ENCODE data around the gene ATP5F1D.
A peak's percentile ranks its signal among the peaks of the same experiment; 100 is the strongest.

The ATP5F1D gene

DNA sequence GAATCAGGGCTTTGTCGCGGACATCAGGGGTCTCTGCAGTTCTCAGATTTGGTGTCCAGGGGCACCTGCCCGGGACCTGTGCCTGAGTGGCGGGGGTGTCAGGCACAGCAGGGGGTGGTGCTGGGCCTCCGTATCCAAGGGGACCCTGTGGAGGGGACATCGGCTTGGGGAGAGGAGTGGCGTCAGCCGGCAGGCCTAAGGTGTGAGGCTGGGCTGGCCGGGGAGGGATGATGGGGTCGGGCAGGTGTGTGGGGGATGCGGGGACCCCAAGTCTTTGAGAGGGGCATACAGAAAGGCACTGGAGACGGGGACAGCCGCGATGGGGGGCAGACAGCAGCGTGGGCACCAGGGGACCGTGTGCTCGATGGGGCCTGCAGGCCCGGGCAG lies 46.7 kb downstream of the ATP5F1D start:
- no peak for DNase-seq (ENCODE audit: low read depth)
- TF ChIP-seq, protein P1, sequence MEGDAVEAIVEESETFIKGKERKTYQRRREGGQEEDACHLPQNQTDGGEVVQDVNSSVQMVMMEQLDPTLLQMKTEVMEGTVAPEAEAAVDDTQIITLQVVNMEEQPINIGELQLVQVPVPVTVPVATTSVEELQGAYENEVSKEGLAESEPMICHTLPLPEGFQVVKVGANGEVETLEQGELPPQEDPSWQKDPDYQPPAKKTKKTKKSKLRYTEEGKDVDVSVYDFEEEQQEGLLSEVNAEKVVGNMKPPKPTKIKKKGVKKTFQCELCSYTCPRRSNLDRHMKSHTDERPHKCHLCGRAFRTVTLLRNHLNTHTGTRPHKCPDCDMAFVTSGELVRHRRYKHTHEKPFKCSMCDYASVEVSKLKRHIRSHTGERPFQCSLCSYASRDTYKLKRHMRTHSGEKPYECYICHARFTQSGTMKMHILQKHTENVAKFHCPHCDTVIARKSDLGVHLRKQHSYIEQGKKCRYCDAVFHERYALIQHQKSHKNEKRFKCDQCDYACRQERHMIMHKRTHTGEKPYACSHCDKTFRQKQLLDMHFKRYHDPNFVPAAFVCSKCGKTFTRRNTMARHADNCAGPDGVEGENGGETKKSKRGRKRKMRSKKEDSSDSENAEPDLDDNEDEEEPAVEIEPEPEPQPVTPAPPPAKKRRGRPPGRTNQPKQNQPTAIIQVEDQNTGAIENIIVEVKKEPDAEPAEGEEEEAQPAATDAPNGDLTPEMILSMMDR (IDR thresholded peaks at IDR 0.05; ENCODE audit: insufficient read depth, low read depth, low read length, missing control alignments): no peak

DNA sequence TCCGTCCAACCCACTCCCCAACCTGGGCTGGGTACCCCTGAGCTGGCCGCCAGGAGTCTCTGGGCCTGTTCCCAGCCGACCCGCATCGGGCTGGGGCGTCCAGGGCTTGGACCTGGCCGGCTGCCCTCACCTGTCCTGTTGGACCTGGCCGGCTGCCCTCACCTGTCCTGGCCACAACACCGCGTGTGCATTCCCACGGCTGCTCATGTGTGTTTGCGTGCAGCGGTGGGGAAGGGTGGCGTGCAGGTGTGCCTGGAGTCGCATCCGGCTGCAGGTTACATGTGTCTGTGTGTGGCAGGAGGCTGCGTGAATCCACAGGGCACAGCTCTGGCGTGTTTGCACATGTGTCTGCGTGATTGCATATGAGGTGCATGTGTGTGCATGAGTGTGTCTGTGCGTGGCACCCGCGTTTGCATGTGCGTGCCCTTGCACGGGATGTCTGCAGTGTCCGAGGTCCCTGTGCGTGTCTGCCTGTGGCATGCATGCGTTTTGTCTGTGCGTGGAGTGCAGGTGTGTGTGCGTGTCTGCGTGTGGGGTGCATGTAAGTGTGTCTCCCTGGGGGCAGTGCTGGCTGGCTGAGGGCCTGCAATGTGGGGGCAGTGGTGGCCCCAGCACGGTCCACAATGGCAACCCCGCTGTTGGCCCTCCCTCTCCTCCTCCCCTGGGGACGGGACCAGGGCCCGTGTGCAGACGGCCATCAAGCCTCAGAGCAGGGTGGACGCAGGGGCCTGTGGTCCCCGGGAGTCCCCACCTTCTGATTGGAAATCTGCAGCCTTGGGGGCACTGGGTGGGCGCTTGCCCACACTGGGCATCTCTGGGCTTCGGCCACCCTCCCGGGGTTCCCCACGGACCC lies 47.5 kb downstream of the ATP5F1D start:
- TF ChIP-seq, protein P1 (IDR thresholded peaks at IDR 0.05; ENCODE audit: insufficient read depth, low read depth, low read length, missing control alignments): no peak
- no peak for DNase-seq (ENCODE audit: low read depth)

More for the DNA sequence above, 46.7 kb downstream of the ATP5F1D start:
- no peak overlapping the region for H3K4me3 ChIP-seq (ENCODE audit: low read depth, low read length)

DNA sequence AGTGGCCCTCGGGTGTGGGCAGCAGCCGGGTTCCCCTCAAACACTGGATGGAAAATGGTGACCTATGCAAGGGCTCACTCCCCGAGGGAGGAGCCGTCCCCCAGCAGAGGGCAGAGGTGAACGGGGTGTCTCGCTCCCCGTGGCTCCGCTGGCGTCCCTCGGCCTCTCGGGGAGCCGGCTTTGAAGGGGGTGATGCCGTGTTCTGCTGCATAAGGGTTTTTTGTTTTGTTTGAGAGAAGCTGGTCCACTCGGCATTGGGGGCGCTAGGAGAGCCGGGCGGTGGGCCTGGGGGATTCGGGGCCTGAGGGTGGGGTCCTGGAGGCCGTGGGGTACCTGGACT lies 48.1 kb downstream of the ATP5F1D start:
- DNase-seq (ENCODE audit: low read depth): no peak
- TF ChIP-seq, protein P1 (IDR thresholded peaks at IDR 0.05; ENCODE audit: insufficient read depth, low read depth, low read length, missing control alignments): no peak
- no peak overlapping the region for H3K4me3 ChIP-seq (ENCODE audit: low read depth, low read length)

More for the DNA sequence above, 47.5 kb downstream of the ATP5F1D start:
- no peak overlapping the region for H3K4me3 ChIP-seq (ENCODE audit: low read depth, low read length)

DNA sequence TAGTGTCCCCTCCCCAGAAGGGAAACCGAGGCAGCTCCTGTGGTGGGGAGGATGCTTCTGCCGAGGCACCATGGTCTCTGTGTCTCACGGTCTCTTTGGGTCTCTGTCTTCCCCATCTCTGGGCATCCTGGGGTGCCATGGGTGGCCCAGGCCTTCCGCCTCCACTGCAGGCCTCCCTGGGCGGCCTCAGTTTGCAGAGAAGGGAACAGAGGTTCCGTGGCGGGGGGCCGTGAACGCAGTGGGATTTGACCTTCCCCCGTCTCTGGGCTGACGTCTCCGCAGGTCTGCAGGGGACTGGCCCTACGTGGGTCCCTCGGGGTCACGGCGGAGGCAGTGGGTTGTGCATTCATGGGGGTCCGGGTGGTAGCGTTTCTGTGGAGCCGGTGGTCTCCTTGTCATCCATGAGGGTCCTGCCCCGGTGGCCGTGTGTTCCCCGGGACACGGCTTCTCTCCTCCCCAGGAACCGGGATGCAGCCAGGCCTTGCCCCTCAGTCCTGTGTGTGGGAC lies 48.7 kb downstream of the ATP5F1D start:
- no peak for DNase-seq (ENCODE audit: low read depth)
- TF ChIP-seq, protein P1 (IDR thresholded peaks at IDR 0.05; ENCODE audit: insufficient read depth, low read depth, low read length, missing control alignments): no peak
- H3K4me3 ChIP-seq (ENCODE audit: low read depth, low read length): no peak overlapping the region

DNA sequence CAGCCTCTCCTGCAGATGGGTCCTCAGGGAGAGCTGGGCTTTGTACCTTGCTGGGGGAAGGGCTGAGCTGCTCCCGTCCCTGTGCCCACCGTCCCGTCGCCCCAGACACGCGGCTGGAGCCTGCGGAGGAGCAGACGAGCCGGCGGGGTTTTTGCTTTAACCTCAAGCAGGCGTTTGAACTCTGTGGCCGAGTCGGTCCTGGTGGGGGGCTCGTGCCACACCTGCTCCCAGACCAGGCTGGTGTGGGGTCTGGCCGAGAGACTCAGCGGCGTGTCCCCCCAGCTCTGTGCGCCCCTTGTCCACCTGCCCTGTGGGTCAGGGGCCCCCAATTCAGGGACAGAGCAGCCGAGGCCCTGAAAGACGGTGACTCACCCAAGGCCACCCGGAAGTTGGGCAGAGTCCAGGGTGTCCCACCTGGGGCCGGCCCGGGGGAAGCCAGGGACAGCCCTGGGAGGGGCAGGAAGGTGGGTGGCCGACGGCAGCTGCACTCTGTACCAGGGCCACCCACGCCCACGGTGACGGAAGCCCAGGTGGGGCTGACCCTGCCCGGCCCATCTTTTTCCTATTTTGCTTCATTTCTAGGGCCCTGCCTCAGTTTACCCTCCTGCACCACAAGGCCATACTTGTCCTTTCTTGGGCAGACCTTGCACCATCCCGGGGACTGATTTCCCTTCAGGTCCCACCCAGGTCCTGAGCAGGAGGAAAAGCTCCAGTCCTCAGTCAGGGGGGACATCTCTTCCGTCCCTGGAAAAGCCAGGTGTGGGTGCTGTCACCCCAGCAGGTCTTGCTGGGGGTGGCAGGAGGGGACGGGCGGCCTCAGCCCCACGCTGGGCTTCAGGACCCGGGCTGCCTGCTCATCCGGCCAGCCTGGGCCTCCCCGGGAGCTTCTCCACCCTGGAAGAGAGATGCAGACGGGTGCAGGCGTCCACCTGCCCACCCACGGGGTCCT lies 49.4 kb downstream of the ATP5F1D start:
- no peak overlapping the region for H3K4me3 ChIP-seq (ENCODE audit: low read depth, low read length)
- DNase-seq (ENCODE audit: low read depth): no peak
- TF ChIP-seq, protein P1 (IDR thresholded peaks at IDR 0.05; ENCODE audit: insufficient read depth, low read depth, low read length, missing control alignments): no peak

DNA sequence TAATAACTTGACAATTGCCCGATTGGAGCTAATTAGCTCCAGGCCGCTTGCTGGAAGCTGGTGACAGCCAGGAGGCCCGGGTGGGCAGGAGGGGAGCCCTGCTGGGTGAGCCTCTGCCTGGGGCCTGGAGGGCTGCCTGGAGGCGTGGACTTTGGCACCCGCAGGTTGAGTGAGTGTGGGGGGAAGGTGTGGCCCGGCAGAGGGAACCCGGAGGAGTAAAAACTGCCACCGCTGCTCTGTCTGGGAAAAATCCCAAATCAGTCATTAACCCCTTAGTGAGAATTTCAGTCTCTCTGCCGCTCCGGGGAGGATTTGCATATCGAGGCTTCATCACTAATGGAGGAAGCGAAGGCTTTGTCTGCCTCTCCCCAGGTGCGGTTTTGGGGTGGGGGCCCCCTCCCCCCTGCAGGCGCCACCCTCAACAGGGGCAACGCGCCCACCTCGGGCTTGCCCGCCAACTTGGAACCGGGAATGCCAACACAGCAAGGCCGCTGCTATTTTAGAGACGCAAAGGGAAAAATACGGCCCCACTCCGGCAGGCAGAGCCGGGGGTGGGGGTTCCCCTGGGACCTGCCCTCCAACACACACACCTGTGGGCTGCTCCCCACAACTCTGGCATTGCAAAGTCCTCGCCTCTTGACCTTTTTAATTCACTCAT lies 50.3 kb downstream of the ATP5F1D start:
- H3K4me3 ChIP-seq (ENCODE audit: low read depth, low read length): peak overlapping the region; percentile 17
- TF ChIP-seq, protein P1 (IDR thresholded peaks at IDR 0.05; ENCODE audit: insufficient read depth, low read depth, low read length, missing control alignments): no peak

More for the DNA sequence above, 50.3 kb downstream of the ATP5F1D start:
- peak; percentile 34 for DNase-seq (ENCODE audit: low read depth)
